ENCODE data around the gene IQCC.
A peak's percentile ranks its signal among the peaks of the same experiment; 100 is the strongest.

IQCC gene

GRCh38 chr1:32195972-32196823 lies 9.3 kb upstream of the IQCC start:
- DNase-seq, result no peak

- DNase-seq, result no peak
Observed at GRCh38 chr1:32197074-32197473, 8.4 kb upstream of the IQCC start.

GRCh38 chr1:32197837-32198236 lies 7.6 kb upstream of the IQCC start:
- no peak for DNase-seq

DNA sequence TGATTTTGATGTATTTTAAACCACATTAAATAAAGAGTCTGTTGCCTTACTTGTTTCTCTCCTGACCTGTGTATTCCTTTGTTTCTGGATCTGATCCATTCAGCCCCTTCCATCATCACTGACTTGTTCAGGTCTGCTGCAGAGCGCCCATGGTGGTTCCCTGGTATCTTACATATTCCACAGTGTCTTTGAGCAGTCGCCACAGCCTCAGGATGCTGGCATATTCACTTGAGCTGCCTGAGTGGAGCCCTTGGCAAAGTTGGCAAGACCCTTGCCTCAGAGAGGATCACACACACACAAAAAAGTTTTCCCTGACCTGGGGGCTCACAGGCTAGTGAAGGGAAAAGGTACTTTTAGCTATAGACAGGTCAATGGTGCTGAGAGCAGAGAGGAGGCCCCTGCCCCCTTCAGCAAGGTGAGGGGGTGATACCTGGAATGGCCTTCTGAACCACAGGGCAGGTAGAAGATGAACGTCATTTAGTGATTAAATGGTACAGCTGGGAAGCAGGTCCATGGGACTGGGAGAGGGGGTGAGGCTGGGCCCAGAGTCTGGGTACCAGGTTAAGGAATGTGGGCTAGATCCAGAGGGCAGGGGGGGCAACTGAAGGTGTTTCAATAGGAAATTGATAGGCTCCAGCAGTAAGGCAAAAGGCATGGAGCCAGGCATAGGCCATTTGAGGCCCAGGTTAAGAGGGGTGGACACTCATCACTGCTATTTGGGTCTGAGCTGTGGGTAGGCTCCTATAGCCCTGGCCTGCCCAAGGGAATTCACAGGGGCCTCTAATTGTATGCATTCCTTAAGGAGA lies 7.0 kb upstream of the IQCC start:
- DNase-seq, result no peak

DNA sequence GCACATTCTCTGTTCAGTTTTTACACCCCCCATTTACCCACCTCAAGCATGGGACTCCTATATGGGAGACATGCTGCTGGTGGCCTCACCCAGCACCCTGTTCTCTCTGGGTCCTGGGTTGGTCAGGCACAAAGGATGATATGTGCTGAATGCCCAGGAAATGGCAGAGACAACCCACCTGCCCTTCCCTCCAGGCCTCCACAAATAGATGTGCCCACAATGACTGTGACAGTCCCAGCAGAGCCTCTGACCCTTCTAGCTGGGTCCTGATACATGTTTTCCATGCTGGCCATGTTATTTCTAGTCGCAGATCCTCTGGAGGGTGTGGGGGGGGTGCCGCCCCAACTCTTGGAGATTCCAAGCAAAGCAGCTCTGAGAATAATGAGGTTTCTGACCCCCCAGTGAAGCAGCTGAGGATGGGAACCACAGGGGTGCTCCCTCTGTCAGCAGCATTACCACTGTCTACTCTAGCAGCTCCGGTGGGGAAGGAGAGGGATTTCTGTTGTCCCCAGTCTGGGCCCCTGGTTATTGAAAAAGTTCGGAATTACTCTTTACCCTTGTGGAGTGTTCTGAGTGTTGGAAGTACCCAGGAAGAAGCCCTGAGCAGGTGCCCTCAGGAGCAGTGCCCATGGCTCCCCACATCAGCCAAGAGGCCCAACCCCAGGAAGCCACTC lies 6.3 kb upstream of the IQCC start:
- no peak for DNase-seq

DNA sequence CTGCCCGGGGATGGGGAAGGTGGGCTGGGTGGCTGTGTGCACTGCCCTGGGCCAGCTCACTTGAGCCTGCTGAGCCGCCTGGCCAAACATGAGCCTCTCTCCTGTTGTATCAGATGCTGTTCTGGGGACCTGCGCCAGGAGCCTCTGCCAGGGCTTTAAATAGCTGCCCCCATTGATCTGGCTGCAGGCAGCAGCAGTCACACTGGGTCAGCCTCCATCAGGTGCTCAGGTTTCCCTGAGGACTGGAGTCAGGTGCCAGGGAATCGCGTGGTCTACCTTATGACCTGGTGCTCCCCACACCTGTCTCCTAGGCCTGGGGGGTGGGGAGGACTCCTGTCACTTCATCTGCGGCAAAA lies 5.8 kb upstream of the IQCC start:
- DNase-seq, result no peak

- peak in 1 of 2 donors; percentile 23 for DNase-seq
Observed at GRCh38 chr1:32200226-32201010, 5.1 kb upstream of the IQCC start, which contains the start of gene CCDC28B. TSS of gene CCDC28B (plus strand) at chr1:32200595. CDS start at chr1:32201936, 1,341 bp downstream.

- peak in 1 of 2 donors; percentile 14 for DNase-seq
Observed at GRCh38 chr1:32201011-32201855, 4.2 kb upstream of the IQCC start.

DNA sequence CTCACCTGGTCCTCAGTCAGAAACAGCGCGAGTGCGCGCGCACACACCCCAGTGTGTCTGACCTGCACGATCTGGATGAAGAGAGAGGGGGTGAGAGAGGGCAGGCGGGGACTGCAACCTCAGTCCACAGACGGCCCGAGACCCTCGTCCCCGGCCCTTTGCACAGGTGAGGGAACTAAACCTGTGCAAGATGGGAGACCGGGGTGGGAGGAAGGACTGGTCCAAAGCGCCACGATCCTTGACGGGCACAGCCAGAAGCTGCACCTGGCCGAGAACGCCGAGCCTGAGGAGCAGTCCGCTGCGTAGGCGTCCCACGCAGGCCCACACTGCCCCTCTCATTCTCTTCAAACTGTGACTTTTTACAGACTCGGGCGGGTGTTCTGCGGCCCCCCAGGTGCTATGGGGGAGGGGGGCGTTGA lies 519 bp upstream of the IQCC start:
- no peak for DNase-seq

DNA sequence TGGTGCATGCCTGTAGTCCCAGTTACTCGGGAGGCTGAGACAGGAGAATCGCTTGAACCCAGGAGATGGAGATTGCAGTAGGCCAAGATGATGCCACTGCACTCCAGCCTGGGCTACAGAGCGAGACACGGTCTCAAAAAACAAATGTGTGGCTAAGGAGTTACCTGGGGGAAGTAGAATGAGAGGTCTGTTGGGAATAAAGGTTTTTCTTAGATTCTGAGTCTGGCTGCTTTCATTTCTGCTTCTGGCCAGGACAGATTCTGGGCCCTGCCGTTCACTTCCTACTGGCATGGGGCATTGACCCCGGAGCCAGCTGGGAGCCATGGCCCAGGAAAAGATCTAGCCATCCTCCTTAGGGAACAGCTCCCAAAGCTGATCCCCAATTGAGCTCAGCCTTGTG lies 3.0 kb downstream of the IQCC start:
- no peak for DNase-seq

DNA sequence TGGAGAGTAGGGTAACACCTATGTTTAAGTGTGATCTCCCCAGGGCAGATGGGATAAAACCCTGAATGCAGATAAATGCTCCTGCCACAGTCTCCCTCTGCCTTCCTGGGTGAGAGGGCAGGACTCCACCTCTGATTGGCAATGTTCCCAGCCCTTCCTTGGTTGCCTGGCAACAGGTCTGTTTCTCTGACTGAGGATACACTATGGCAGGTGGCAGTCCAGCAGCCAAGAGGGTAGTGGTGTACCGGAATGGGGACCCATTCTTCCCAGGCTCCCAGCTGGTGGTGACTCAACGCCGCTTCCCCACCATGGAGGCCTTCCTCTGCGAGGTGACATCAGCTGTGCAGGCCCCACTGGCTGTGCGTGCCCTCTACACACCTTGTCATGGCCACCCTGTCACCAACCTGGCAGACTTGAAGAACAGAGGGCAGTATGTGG lies 3.4 kb downstream of the IQCC start, which contains the start of gene DCDC2B:
DCDC2B (plus strand) TSS at position 199 of the 438 bp plus-strand sequence; CDS start at position 204, 5 bp downstream.
- DNase-seq, result no peak

DNA sequence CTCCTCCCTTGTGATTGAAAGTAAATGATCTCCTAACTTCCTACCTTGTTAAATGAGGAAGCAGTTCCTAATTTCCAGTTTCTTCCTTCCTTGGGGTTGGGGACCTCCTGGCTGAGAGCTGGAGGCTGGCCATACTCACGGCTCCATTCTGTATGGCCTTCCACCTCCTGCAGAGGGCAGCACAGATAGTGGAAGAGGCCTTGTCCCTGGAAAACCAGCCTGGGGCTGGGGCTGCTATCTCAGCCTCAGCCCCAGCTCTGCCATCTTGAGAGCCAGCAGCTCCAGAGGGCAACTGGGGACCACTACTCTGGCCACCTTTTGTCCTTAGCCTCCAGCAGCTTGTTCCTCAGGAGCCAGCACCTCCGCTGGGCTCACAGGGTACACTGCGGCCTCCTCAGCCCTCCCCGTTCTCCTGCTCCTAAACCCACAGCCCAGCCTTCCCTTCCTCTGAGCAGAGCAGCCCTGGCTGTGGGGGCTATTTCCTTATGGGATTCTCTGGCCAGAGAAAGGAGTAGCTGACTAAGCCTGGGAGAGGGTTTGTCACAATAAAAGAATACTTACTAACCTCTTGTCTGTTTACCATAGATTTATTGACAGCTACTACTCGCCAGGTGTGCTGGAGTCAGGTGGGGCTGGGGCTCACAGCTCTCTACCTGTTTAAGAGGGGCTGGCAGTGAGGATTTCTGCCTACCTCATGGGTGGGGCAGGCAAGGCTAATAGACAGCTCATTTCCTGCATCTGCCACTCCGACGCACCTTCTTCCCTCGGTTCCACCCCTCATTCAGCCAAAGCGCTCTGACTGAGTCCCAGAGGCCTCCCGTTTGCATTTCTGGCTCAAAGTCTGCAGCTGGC lies 10.4 kb downstream of the IQCC start:
- DNase-seq, result peak; percentile 50 to 55

GRCh38 chr1:32216566-32216965 lies 11.1 kb downstream of the IQCC start:
- DNase-seq, result peak; percentile 54 to 59

- no peak for DNase-seq
Observed at GRCh38 chr1:32219022-32219421, 13.6 kb downstream of the IQCC start.

- no peak for DNase-seq
Observed at GRCh38 chr1:32220746-32221580, 15.5 kb downstream of the IQCC start.

DNA sequence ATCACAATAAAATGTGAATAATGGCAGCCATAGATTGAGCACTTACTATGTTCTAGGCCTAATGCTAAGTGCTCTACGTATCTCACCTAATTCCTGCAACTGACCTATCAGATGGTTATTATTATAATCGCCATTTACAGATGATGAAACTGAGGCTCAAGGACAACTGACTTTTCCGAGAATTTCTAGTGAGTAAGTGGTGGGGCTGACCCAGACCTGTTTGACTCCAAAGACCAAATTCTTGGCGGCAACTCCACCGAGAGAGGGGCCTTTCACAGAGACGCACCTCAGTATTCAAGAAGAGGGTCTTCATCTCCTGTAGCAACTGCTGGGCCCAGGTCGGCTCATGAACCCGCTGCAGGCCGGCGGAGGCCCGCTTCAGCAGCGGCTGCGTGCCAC lies 16.1 kb downstream of the IQCC start:
- no peak for DNase-seq

- DNase-seq, result peak; percentile 92 to 93
Observed at GRCh38 chr1:32221980-32222755, 16.7 kb downstream of the IQCC start, which contains the start of the genes EIF3I and TMEM234. TSS of gene EIF3I (plus strand) at chr1:32222407. CDS start at chr1:32222442, 35 bp downstream. TSS of gene TMEM234 (minus strand) at chr1:32222353. CDS start at chr1:32222322, 31 bp downstream.

DNA sequence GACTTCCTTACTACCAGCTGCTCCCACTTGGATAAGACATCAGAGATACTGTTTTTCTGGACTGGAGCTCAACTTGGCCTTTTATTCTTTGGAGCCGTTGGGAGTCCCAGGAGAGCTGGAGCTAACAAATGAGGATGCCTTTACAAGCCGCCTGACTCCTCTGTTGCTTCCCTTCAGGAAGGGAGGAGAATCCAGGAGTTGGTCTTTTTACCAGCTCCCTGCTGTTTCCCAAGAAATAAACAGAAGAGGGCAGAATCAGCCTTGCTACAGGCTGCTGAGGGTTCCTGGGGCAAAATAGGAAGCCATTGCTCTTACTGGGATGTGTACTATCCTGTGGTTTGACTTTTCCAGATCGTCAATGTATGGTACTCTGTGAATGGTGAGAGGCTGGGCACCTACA lies 18.2 kb downstream of the IQCC start:
- DNase-seq, result no peak
